Trophoblast cell (in vitro differentiated cells and primary cell): ENCODE results near the gene TSR3.

Source experiments
- DNase-seq, 2 donors: peaks; one replicate each; pipeline ENCODE4 v3.0.0-alpha.2; 2016
- H2AFZ ChIP-seq: 2 replicates; pipeline ENCODE4 v1.6.1; 2013; ENCODE audit warnings: low read length, moderate library complexity, mild to moderate bottlenecking; ENCODE audit not compliant: insufficient read depth, poor library complexity
- H2AK5ac ChIP-seq: 2 replicates; pipeline ENCODE4 v1.6.1; 2013; ENCODE audit warnings: mild to moderate bottlenecking, low read length
- H2BK120ac ChIP-seq: 2 replicates; pipeline ENCODE4 v1.6.1; 2013; ENCODE audit warnings: low read length, mild to moderate bottlenecking, moderate library complexity; ENCODE audit not compliant: insufficient read depth, poor library complexity
- H2BK12ac ChIP-seq: 2 replicates; pipeline ENCODE4 v1.6.1; 2013; ENCODE audit warnings: mild to moderate bottlenecking, low read length, moderate library complexity
- H2BK5ac ChIP-seq: 2 replicates; pipeline ENCODE4 v1.6.1; 2013; ENCODE audit warnings: low read length, low read depth, moderate library complexity, mild to moderate bottlenecking; ENCODE audit not compliant: poor library complexity
- H3K14ac ChIP-seq: 2 replicates; pipeline ENCODE4 v1.6.1; 2013; ENCODE audit warnings: mild to moderate bottlenecking, low read length
- H3K18ac ChIP-seq: 2 replicates; pipeline ENCODE4 v1.6.1; 2013; ENCODE audit warnings: mild to moderate bottlenecking, low read length
- H3K23ac ChIP-seq: 2 replicates; pipeline ENCODE4 v1.6.1; 2013; ENCODE audit warnings: low read length
- H3K27ac ChIP-seq: 2 replicates; pipeline ENCODE4 v1.5.1; 2013; ENCODE audit warnings: low read depth, mild to moderate bottlenecking, inconsistent platforms, low read length, moderate library complexity
- H3K27me3 ChIP-seq: 2 replicates; pipeline ENCODE4 v1.6.1; 2013; ENCODE audit warnings: inconsistent platforms, mild to moderate bottlenecking, low read length, moderate library complexity; ENCODE audit not compliant: insufficient read depth
- H3K36me3 ChIP-seq, 2 experiments: 1 replicate in 1 of 2; 2 replicates in 1 of 2; pipeline ENCODE4 v1.6.1; 2013; ENCODE audit warnings: low read length in 2 of 2, mild to moderate bottlenecking in 2 of 2, moderate library complexity in 1 of 2; ENCODE audit not compliant: insufficient read depth in 2 of 2, control insufficient read depth in 1 of 2
- H3K4ac ChIP-seq: 2 replicates; pipeline ENCODE4 v1.6.1; 2013; ENCODE audit warnings: low read depth, mild to moderate bottlenecking, low read length, moderate library complexity
- H3K4me1 ChIP-seq, 2 experiments: 1 replicate in 1 of 2; 2 replicates in 1 of 2; pipeline ENCODE4 v1.6.1; 2013; ENCODE audit warnings: low read length in 2 of 2, mild to moderate bottlenecking in 2 of 2, moderate library complexity in 1 of 2; ENCODE audit not compliant: insufficient read depth in 2 of 2, control insufficient read depth in 1 of 2
- H3K4me2 ChIP-seq: 2 replicates; pipeline ENCODE4 v1.6.1; 2013; ENCODE audit warnings: inconsistent platforms, mild to moderate bottlenecking, low read length, moderate library complexity
- H3K4me3 ChIP-seq: 2 replicates; pipeline ENCODE4 v1.5.1; 2013; ENCODE audit warnings: mild to moderate bottlenecking, low read depth, low read length, inconsistent platforms
- H3K79me1 ChIP-seq: one replicate; pipeline ENCODE4 v1.6.1; 2013; ENCODE audit warnings: low read length
- H3K79me2 ChIP-seq: 2 replicates; pipeline ENCODE4 v1.6.1; 2013; ENCODE audit warnings: low read length, mild to moderate bottlenecking; ENCODE audit not compliant: control insufficient read depth, insufficient read depth, poor library complexity
- H3K9ac ChIP-seq: 2 replicates; pipeline ENCODE4 v1.6.1; 2013; ENCODE audit warnings: mild to moderate bottlenecking, low read length
- H3K9me3 ChIP-seq: 2 replicates; pipeline ENCODE4 v1.6.1; 2013; ENCODE audit warnings: low read depth, mild to moderate bottlenecking, control low read depth, inconsistent platforms, low read length; ENCODE audit not compliant: insufficient read depth
- H4K12ac ChIP-seq: 2 replicates; pipeline ENCODE4 v1.6.1; 2013; ENCODE audit warnings: low read depth, mild to moderate bottlenecking, low read length, moderate library complexity
- H4K8ac ChIP-seq: 2 replicates; pipeline ENCODE4 v1.6.1; 2013; ENCODE audit warnings: low read depth, mild to moderate bottlenecking, low read length, moderate library complexity
- H4K91ac ChIP-seq: one replicate; pipeline ENCODE4 v1.6.1; 2013; ENCODE audit warnings: low read depth, mild to moderate bottlenecking, low read length, moderate library complexity
- WGBS: extraction: QIAGEN DNeasy Blood & Tissue Kit; methylation state at CpG from one replicate; pipeline ENCODE4 v1.1.7; 2013; ENCODE audit warnings: missing lambda C conversion rate; ENCODE audit not compliant: insufficient read length, insufficient coverage; ENCODE audit errors: extremely low coverage; 5-methylcytosine and 5-hydroxymethylcytosine counted together

TSR3 gene

GRCh38 chr16:1371054-1371978 lies 19.6 kb upstream of the TSR3 start:
- Histone ChIP-seq H2AFZ (no peak overlapping the region), H2BK5ac (no peak overlapping the region), H4K91ac (no peak overlapping the region), H3K79me1 (no peaks in the 10 kb centered on the region), H3K27ac (no peak overlapping the region), H4K12ac (no peak overlapping the region), H3K4me2 (no peak overlapping the region), H2BK120ac (no peak overlapping the region), H3K27me3 (no peaks in the 10 kb centered on the region), H2BK12ac (no peak overlapping the region), H3K9ac (no peak overlapping the region), H3K18ac (no peak overlapping the region), H3K4ac (no peak overlapping the region), H2AK5ac (no peak overlapping the region), H3K14ac (no peak overlapping the region), H3K36me3 (peaks cover 47 to 52% of the 10 kb centered on the region in 2 experiments), H3K9me3 (peaks cover 2% of the 10 kb centered on the region), H3K79me2 (no peaks in the 10 kb centered on the region), H3K23ac (no peak overlapping the region), H3K4me3 (no peak overlapping the region), H4K8ac (no peak overlapping the region), H3K4me1 (no peaks in the 10 kb centered on the region)
- no CpG with 5 or more reads among the region's 33 CpGs for WGBS
- DNase-seq = no peak

- no peak overlapping the region for H2AK5ac ChIP-seq
- H3K9ac ChIP-seq = no peak overlapping the region
Observed at GRCh38 chr16:1367486-1368174, 16.0 kb upstream of the TSR3 start.

GRCh38 chr16:1366712-1367299 lies 15.1 kb upstream of the TSR3 start:
- Histone ChIP-seq H3K23ac (no peak overlapping the region), H3K4me2 (no peak overlapping the region), H3K18ac (peak overlapping the region; percentile 16), H3K4me1 (no peaks in the 10 kb centered on the region), H3K79me1 (no peaks in the 10 kb centered on the region), H3K27ac (no peak overlapping the region), H3K27me3 (no peaks in the 10 kb centered on the region), H2AK5ac (no peak overlapping the region), H4K12ac (no peak overlapping the region), H3K79me2 (no peaks in the 10 kb centered on the region), H3K4ac (no peak overlapping the region), H2BK12ac (no peak overlapping the region), H3K4me3 (no peak overlapping the region), H3K14ac (no peak overlapping the region), H3K9me3 (no peaks in the 10 kb centered on the region), H3K36me3 (peaks cover 60 to 64% of the 10 kb centered on the region in 2 experiments), H4K91ac (no peak overlapping the region), H2BK120ac (no peak overlapping the region), H4K8ac (no peak overlapping the region), H2BK5ac (no peak overlapping the region), H3K9ac (no peak overlapping the region), H2AFZ (no peak overlapping the region)
- DNase-seq = no peak
- no CpG with 5 or more reads among the region's 24 CpGs for WGBS

More at GRCh38 chr16:1367486-1368174, 16.0 kb upstream of the TSR3 start:
- no peak overlapping the region for H3K4me3 ChIP-seq
- peaks cover 55 to 56% of the 10 kb centered on the region in 2 experiments for H3K36me3 ChIP-seq
- H4K8ac ChIP-seq = no peak overlapping the region
- no peak overlapping the region for H2AFZ ChIP-seq
- WGBS = no CpG with 5 or more reads among the region's 27 CpGs
- no peak overlapping the region for H2BK12ac ChIP-seq
- DNase-seq = no peak
- no peak overlapping the region for H3K14ac ChIP-seq
- no peaks in the 10 kb centered on the region for H3K27me3 ChIP-seq
- H2BK5ac ChIP-seq = no peak overlapping the region
- H3K9me3 ChIP-seq = peaks cover 2% of the 10 kb centered on the region
- no peaks in the 10 kb centered on the region for H3K4me1 ChIP-seq
- no peak overlapping the region for H3K4me2 ChIP-seq
- no peak overlapping the region for H2BK120ac ChIP-seq
- H3K4ac ChIP-seq = no peak overlapping the region
- no peak overlapping the region for H3K23ac ChIP-seq
- H3K18ac ChIP-seq = no peak overlapping the region
- no peaks in the 10 kb centered on the region for H3K79me1 ChIP-seq
- no peak overlapping the region for H4K91ac ChIP-seq
- no peak overlapping the region for H4K12ac ChIP-seq
- H3K79me2 ChIP-seq = no peaks in the 10 kb centered on the region
- no peak overlapping the region for H3K27ac ChIP-seq

- Histone ChIP-seq H3K9ac (no peak overlapping the region), H3K27ac (no peak overlapping the region), H4K91ac (no peak overlapping the region), H4K8ac (no peak overlapping the region), H3K14ac (no peak overlapping the region), H3K36me3 (peaks cover 62 to 64% of the 10 kb centered on the region in 2 experiments), H3K79me2 (no peaks in the 10 kb centered on the region), H3K4me3 (no peak overlapping the region), H2BK5ac (no peak overlapping the region), H3K18ac (no peak overlapping the region), H3K23ac (peak overlapping the region; percentile 27), H3K79me1 (no peaks in the 10 kb centered on the region), H3K27me3 (no peaks in the 10 kb centered on the region), H4K12ac (no peak overlapping the region), H2BK120ac (no peak overlapping the region), H2AFZ (no peak overlapping the region), H3K9me3 (no peaks in the 10 kb centered on the region), H3K4me1 (no peaks in the 10 kb centered on the region), H3K4me2 (no peak overlapping the region), H2BK12ac (no peak overlapping the region), H3K4ac (no peak overlapping the region), H2AK5ac (no peak overlapping the region)
- no peak for DNase-seq
- no CpG with 5 or more reads among the region's 29 CpGs for WGBS
Observed at GRCh38 chr16:1366060-1366711, 14.5 kb upstream of the TSR3 start.
